HG02642 (cell line): Measurements from ENCODE around the gene MAPK1.

ENCODE experiments used
- ATAC-seq: cut with Tn5 transposase; IDR thresholded peaks from one replicate; pipeline ENCODE4 v1.9.1; 2021; ENCODE audit warnings: mild to moderate bottlenecking; ENCODE audit not compliant: unreplicated experiment, poor library complexity

The MAPK1 gene

GRCh38 chr22:21710156-21710555 lies 157.3 kb downstream of the MAPK1 start:
- no peak for ATAC-seq

- no peak for ATAC-seq
Observed at GRCh38 chr22:21709688-21710087, 157.8 kb downstream of the MAPK1 start.

GRCh38 chr22:21708960-21709359 lies 158.5 kb downstream of the MAPK1 start:
- no peak for ATAC-seq

GRCh38 chr22:21707677-21708076 lies 159.8 kb downstream of the MAPK1 start:
- no peak for ATAC-seq
